Endothelial cell of umbilical vein (primary cell): ENCODE data around the gene UQCRH.

Source experiments
- CTCF ChIP-seq, 2 donors: IDR thresholded peaks; 1 replicate in 1 of 2; 2 replicates in 1 of 2; pipeline ENCODE4 v1.5.1; 2011; ENCODE audit warnings: low read length in 2 of 2, mild to moderate bottlenecking in 2 of 2, moderate library complexity in 2 of 2, control low read depth in 1 of 2, inconsistent platforms in 1 of 2, low read depth in 1 of 2; ENCODE audit not compliant: insufficient read depth in 1 of 2; ENCODE audit errors: extremely low read depth in 1 of 2
- EZH2 ChIP-seq: IDR thresholded peaks from 2 replicates; pipeline ENCODE4 v1.6.1; 2012; ENCODE audit warnings: borderline replicate concordance, low read depth, mild to moderate bottlenecking, moderate library complexity, low read length, inconsistent platforms; ENCODE audit not compliant: severe bottlenecking
- FOS ChIP-seq: IDR thresholded peaks from 2 replicates; pipeline ENCODE4 v1.6.1; 2011; ENCODE audit warnings: mild to moderate bottlenecking, low read length, moderate library complexity, borderline replicate concordance; ENCODE audit not compliant: insufficient read depth
- GATA2 ChIP-seq: IDR thresholded peaks from 2 replicates; pipeline ENCODE4 v1.7.0; 2011; ENCODE audit warnings: low read depth, mild to moderate bottlenecking, moderate library complexity, mixed read lengths, low read length; ENCODE audit not compliant: insufficient read length, insufficient read depth
- JUN ChIP-seq: IDR thresholded peaks from 2 replicates; pipeline ENCODE4 v1.6.1; 2011; ENCODE audit warnings: borderline replicate concordance, low read depth; ENCODE audit not compliant: insufficient read length, insufficient read depth
- MAX ChIP-seq: IDR thresholded peaks from 2 replicates; pipeline ENCODE4 v1.6.1; 2011; ENCODE audit not compliant: insufficient read depth, insufficient read length
- POLR2A ChIP-seq: IDR thresholded peaks from 2 replicates; pipeline ENCODE4 v1.6.1; 2012; ENCODE audit warnings: low read depth, mild to moderate bottlenecking, control low read depth, low read length
- POLR2AphosphoS5 ChIP-seq: IDR thresholded peaks from 2 replicates; pipeline ENCODE4 v1.6.1; 2012; ENCODE audit warnings: low read depth, mild to moderate bottlenecking, control low read depth, low read length, moderate library complexity; ENCODE audit not compliant: insufficient read depth

GRCh38 chr1:46335081-46335480 lies 31.6 kb downstream of the UQCRH start:
- TF ChIP-seq CTCF (IDR thresholded peaks at IDR 0.05; ENCODE audit: extremely low read depth in 1 of 2, insufficient read depth in 1 of 2, low read depth in 1 of 2, low read length in 2 of 2), result no peak
- no peak for TF ChIP-seq POLR2AphosphoS5
- no peak for TF ChIP-seq GATA2
- TF ChIP-seq MAX, result no peak
- no peak for TF ChIP-seq POLR2A
- no peak for TF ChIP-seq EZH2
- TF ChIP-seq FOS, result no peak
- no peak for TF ChIP-seq JUN
